ENCODE measurements around the gene ARTN. TPM values are rescaled to one million over a fixed set of nuclear protein-coding genes. Genes with fewer than 3 reads are reported as not detected.
A peak's percentile ranks its signal among the peaks of the same experiment; 100 is the strongest.

Gene ARTN
- total RNA-seq, 1 experiment from 2014 or later = 10.6 TPM

GRCh38 chr1:43952731-43953346 lies 19.2 kb downstream of the ARTN start:
- Mint-ChIP-seq H3K27me3 (ENCODE audit: low read depth) (no peaks in the 10 kb centered on the region), H3K36me3 (ENCODE audit: insufficient read depth in 1 of 3, low read depth in 3 of 3) (peaks cover 0 to 18% (median 12%) of the 10 kb centered on the region in 3 experiments; a peak in 5 of 7 replicates), H3K4me3 (no peak overlapping the region), H3K4me1 (peaks cover 11 to 13% of the 10 kb centered on the region in 2 experiments), H3K27ac (peak overlapping the region in 2 of 3 experiments; percentile 21 to 60; a peak in 2 of 7 replicates), H3K9me3 (no peaks in the 10 kb centered on the region)
- Histone ChIP-seq H4K91ac (ENCODE audit: insufficient read length, low read depth, low read length) (no peak overlapping the region), H3K4ac (ENCODE audit: low read depth, low read length) (no peak overlapping the region), H3T11ph (ENCODE audit: low read length) (no peak overlapping the region), H3K4me2 (ENCODE audit: insufficient read depth, insufficient read length, low read length) (no peak overlapping the region), H4K5ac (ENCODE audit: insufficient read length, low read depth, low read length) (no peak overlapping the region), H3K23ac (ENCODE audit: insufficient read length, low read depth, low read length) (no peak overlapping the region), H3K23me2 (ENCODE audit: insufficient read length, low read depth, low read length, poor library complexity, severe bottlenecking) (no peaks in the 10 kb centered on the region), H3K9me3 (ENCODE audit: control insufficient read depth, low read depth, low read length) (no peaks in the 10 kb centered on the region), H3K18ac (ENCODE audit: insufficient read length, low read depth, low read length) (no peak overlapping the region), H2BK15ac (ENCODE audit: low read depth, low read length) (no peak overlapping the region), H2BK5ac (ENCODE audit: insufficient read length, low read length) (no peak overlapping the region), H3K9ac (ENCODE audit: extremely low read depth, insufficient read length, low read length) (no peak overlapping the region), H3K27ac (ENCODE audit: insufficient read length, low read depth, low read length) (no peak overlapping the region), H3K4me1 (ENCODE audit: insufficient read depth, low read length) (no peaks in the 10 kb centered on the region), H3K14ac (ENCODE audit: insufficient read depth, low read length) (no peak overlapping the region), H3K27me3 (ENCODE audit: insufficient read depth, low read length) (no peaks in the 10 kb centered on the region), H2BK12ac (ENCODE audit: insufficient read length, low read depth, low read length) (no peak overlapping the region), H2BK20ac (ENCODE audit: low read depth, low read length, poor library complexity, severe bottlenecking) (no peak overlapping the region), H3K56ac (ENCODE audit: insufficient read length, low read depth, low read length) (no peak overlapping the region), H4K8ac (replicated peaks; ENCODE audit: insufficient read length, low read depth, low read length) (no peak overlapping the region), H3K79me1 (ENCODE audit: insufficient read depth, low read depth, low read length, poor library complexity, severe bottlenecking) (no peaks in the 10 kb centered on the region), H2AK5ac (ENCODE audit: insufficient read length, low read length) (no peak overlapping the region), H2BK120ac (ENCODE audit: low read depth, low read length, poor library complexity, severe bottlenecking) (no peak overlapping the region), H2AFZ (ENCODE audit: low read length) (no peak overlapping the region), H4K20me1 (ENCODE audit: control insufficient read depth, insufficient read depth, insufficient read length) (no peaks in the 10 kb centered on the region), H3K79me2 (ENCODE audit: insufficient read depth, low read length) (no peaks in the 10 kb centered on the region)
- peak; percentile 91 for DNase-seq
- 100% methylated on average over 1 of the region's 8 CpGs for WGBS (ENCODE audit: extremely low coverage, insufficient read length, low lambda C conversion rate)
- no peak for TF ChIP-seq CTCF (conservative IDR thresholded peaks at IDR 0.05)
